PC-3 (cell line): ENCODE results near the gene NCOA1.

Source experiments
- CTCF ChIP-seq: fragments of 300-600 bp; sonication (generic); conservative IDR thresholded peaks from 2 replicates; pipeline ENCODE4 v1.5.1; 2017; ENCODE audit warnings: antibody characterized with exemption, low read depth, mild to moderate bottlenecking, low read length
- EZH2 ChIP-seq: fragments of 300-600 bp; sonication (generic); IDR thresholded peaks from one replicate; pipeline ENCODE4 v1.6.1; 2017; ENCODE audit warnings: antibody characterized with exemption, mild to moderate bottlenecking, low read length; ENCODE audit not compliant: unreplicated experiment

GRCh38 chr2:24570225-24570624 lies 79.2 kb downstream of the NCOA1 start:
- TF ChIP-seq EZH2 (no peak), CTCF (no peak)
